Coronary artery (tissue), 2 donors: ENCODE data around the gene FBXL20.

Experiments
- DNase-seq: peaks from one replicate; pipeline ENCODE4 v3.0.0-alpha.2; 2017; ENCODE audit warnings: low spot score
- H3K27ac ChIP-seq, 2 donors: fragments of 200-600 bp; sonication (generic); one replicate each; pipeline ENCODE4 v1.5.1; 2016 to 2019
- H3K4me3 ChIP-seq: fragments of 200-600 bp; sonication (generic); 2 replicates; pipeline ENCODE4 v1.5.1; 2016; ENCODE audit warnings: mild to moderate bottlenecking, moderate library complexity
- TF ChIP-seq, protein P1 (sequence below): fragments of 200-600 bp; sonication (generic); IDR thresholded peaks from one replicate; pipeline ENCODE4 v1.5.1; 2019; ENCODE audit warnings: antibody characterized with exemption

The FBXL20 gene

DNA sequence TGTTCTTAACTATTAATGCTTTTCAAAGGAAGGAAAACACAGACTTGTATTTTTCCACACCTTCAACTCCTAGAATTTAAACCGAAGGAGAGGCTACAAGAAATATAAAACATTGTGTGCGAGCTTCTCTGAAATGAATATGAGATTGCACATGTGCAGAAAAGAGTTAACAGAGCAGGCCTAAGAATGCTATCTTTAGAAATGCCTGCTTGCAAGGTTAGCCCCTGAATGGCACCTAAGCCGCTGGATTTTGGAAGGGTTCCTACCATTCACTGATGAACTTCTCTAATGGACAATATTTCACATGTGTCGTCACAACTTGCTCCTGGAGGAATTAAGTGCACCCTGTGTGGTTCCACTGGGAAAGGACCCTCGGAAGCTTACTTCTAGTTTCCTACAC is 69.3 kb downstream of the FBXL20 start:
- Histone ChIP-seq H3K27ac (no peak overlapping the region), H3K4me3 (no peak overlapping the region)
- TF ChIP-seq, protein P1, sequence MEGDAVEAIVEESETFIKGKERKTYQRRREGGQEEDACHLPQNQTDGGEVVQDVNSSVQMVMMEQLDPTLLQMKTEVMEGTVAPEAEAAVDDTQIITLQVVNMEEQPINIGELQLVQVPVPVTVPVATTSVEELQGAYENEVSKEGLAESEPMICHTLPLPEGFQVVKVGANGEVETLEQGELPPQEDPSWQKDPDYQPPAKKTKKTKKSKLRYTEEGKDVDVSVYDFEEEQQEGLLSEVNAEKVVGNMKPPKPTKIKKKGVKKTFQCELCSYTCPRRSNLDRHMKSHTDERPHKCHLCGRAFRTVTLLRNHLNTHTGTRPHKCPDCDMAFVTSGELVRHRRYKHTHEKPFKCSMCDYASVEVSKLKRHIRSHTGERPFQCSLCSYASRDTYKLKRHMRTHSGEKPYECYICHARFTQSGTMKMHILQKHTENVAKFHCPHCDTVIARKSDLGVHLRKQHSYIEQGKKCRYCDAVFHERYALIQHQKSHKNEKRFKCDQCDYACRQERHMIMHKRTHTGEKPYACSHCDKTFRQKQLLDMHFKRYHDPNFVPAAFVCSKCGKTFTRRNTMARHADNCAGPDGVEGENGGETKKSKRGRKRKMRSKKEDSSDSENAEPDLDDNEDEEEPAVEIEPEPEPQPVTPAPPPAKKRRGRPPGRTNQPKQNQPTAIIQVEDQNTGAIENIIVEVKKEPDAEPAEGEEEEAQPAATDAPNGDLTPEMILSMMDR, result no peak
- no peak for DNase-seq

DNA sequence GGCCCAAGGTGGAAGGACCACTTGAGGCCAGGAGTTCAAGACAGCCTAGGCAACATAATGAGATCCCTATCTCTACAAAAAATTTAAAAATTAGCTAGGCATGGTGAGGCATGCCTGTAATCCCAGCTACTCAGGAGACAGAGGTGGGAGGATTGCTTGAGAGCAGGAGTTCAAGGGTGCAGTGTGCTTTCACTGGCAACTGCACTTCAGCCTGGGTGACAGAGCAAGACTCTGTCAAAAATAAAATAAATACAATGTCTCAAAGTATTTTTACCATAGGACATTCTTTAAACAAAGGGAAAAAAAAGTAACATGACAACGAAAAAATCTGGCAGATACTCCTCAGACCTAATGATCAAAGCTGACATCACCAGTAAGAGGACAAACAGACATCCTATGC is 72.6 kb downstream of the FBXL20 start:
- TF ChIP-seq, protein P1, result no peak

DNA sequence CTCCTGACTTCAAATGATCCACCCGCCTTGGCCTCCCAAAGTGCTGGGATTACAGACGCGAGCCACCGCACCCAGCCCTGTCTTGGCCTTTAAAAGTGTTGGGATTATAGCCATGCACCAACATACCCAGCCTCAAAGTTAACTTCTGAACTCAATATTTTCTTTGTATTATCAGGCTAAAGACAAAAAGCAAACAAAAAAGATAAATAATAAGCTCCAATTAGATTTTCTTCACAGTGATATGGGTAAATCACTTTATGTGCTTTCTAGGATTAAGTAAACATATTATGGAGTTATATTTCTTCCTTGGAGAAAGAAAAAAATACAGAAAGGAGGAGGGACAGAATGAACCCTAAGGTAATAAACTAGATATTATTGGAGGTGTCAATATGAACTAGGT is 74.3 kb downstream of the FBXL20 start:
- H3K27ac ChIP-seq, result no peak overlapping the region
- TF ChIP-seq, protein P1, result no peak
- DNase-seq, result no peak
- no peak overlapping the region for H3K4me3 ChIP-seq

More for the DNA sequence above, 72.6 kb downstream of the FBXL20 start:
- Histone ChIP-seq H3K27ac (no peak overlapping the region), H3K4me3 (no peak overlapping the region)
- DNase-seq, result no peak

DNA sequence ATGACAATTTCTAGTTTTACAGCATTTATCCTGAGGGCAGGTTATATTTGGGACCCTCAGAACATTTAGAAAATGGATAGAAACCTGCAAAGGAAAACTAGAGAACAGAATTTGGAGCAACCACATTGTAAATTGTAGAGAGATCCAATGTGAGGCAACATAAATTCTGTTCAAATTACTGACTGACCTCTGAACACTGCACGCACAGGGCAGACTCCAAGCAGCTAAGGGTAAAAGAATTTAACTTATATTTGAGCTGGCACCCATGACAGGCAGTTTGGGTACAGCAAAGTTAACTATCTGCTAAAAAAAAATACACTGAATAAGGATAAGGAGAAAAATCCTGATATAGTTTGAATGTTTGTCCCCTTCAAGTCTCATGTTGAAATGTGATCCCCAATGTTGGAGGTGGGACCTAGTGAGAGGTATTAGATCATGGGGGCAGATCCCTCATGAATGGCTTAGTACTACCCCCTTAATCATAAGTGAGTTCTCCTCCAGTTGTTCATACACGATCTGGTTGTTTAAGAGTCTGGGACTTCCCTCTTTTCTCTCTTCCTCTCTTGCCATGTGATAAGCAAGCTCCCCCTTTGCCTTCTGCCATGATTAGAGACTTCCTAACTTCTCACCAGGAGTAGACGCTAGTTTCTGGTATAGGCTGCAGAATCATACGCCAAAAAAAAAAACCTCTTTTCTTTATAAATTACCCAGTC is 75.7 kb downstream of the FBXL20 start:
- TF ChIP-seq, protein P1, result no peak
- DNase-seq, result no peak
- Histone ChIP-seq H3K4me3 (no peak overlapping the region), H3K27ac (no peak overlapping the region)

DNA sequence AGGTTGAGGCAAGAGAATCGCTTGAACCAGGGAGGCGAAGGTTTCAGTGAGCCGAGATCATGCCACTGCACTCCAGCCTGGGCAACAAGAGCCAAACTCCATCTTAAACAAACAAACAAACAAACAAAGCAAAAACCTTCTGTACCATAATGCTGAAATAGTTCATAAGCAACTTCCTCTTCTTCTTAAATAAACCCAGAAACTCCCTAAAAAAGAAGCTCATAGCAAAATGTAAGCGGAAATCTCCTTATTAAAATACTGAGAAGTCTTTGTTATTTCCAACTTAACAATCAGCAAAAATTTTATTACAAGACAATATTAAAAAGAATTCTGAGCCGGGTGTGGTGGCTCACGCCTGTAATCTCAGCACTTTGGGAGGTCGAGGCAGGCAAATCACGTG is 82.8 kb downstream of the FBXL20 start:
- TF ChIP-seq, protein P1, result no peak
- Histone ChIP-seq H3K27ac (no peak overlapping the region), H3K4me3 (no peak overlapping the region)
- DNase-seq, result no peak

DNA sequence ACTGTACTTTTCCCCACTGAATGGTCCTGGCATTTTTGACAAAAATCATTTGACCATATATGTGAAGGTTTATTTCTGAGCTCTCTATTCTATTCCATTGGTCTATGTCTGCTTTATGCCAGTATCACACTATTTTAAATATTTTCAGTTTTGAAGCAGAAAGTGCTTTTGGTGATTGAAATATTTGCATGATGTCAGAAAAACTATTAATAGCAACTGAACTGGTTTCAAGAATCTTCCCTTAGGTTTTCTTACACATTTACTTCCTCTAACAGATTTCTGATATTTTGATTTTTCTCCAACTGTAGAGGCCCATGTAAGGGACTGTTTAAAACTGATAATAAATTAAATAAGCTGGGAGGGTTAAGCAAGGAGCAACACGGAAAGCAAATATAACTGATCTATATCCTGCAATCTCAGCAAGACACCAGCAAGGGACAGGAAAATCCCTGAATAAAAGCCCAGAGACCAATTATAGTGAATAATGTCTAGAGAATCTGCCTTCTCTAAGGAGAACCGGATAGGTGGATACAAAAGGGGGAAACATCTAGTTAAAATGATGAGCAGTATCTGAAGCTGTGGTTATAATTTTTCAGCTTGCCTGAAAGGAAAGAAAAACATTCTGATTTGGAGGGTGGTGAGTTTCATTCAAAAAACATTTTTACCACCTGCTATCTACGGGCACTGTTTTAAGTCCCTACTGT is 94.8 kb downstream of the FBXL20 start:
- Histone ChIP-seq H3K4me3 (no peak overlapping the region), H3K27ac (peak overlapping the region; percentile 7 to 26)
- TF ChIP-seq, protein P1, result no peak
- no peak for DNase-seq

DNA sequence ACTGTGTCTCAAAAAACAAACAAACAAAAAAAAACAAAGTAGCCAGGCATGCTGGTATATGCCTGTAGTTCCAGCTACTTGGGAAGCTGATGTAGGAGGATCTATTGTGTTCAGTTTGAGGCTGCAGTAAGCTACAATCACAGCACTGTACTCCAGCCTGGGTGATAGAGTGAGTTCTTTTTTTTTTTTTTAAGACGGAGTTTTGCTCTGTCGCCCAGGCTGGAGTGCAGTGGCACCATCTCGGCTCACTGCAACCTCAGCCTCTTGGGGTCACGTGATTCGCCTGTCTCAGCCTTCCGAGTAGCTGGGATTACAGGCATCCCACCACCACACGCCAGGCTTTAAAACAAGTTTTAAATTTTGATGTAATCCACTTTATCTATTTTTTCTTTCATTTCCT is 95.4 kb downstream of the FBXL20 start:
- TF ChIP-seq, protein P1, result no peak
- no peak for DNase-seq
- H3K4me3 ChIP-seq, result no peak overlapping the region
- peak overlapping the region in 1 of 2 donors; percentile 26 for H3K27ac ChIP-seq
